ENCODE results near the gene KDM6B. TPM values are rescaled to one million over a fixed set of nuclear protein-coding genes. Genes with fewer than 3 reads are reported as not detected.

Gene KDM6B
- total RNA-seq, 1 experiment from 2014 or later: 28.9 TPM

GRCh38 chr17:7846063-7846735 lies 12.2 kb downstream of the KDM6B start:
- no peaks in the 10 kb centered on the region for H3K9me3 ChIP-seq (ENCODE audit: control insufficient read depth, low read depth, low read length)

More at GRCh38 chr17:7846063-7846735, 12.2 kb downstream of the KDM6B start:
- Histone ChIP-seq H2AFZ (ENCODE audit: low read length) (no peak overlapping the region), H3K27ac (ENCODE audit: insufficient read length, low read depth, low read length) (no peak overlapping the region), H3K18ac (ENCODE audit: insufficient read length, low read depth, low read length) (no peak overlapping the region), H3K23me2 (ENCODE audit: insufficient read length, low read depth, low read length, poor library complexity, severe bottlenecking) (peaks cover 29% of the 10 kb centered on the region), H2AK5ac (ENCODE audit: insufficient read length, low read length) (no peak overlapping the region), H3K9ac (ENCODE audit: extremely low read depth, insufficient read length, low read length) (no peak overlapping the region), H3K4ac (ENCODE audit: low read depth, low read length) (no peak overlapping the region), H2BK15ac (ENCODE audit: low read depth, low read length) (no peak overlapping the region), H2BK5ac (ENCODE audit: insufficient read length, low read length) (no peak overlapping the region), H3K79me1 (ENCODE audit: insufficient read depth, low read depth, low read length, poor library complexity, severe bottlenecking) (no peaks in the 10 kb centered on the region), H4K8ac (replicated peaks; ENCODE audit: insufficient read length, low read depth, low read length) (no peak overlapping the region), H2BK20ac (ENCODE audit: low read depth, low read length, poor library complexity, severe bottlenecking) (no peak overlapping the region), H4K20me1 (ENCODE audit: control insufficient read depth, insufficient read depth, insufficient read length) (no peaks in the 10 kb centered on the region), H3K27me3 (ENCODE audit: insufficient read depth, low read length) (peaks cover 3% of the 10 kb centered on the region; the same call in 1 of the 2 replicates), H4K5ac (ENCODE audit: insufficient read length, low read depth, low read length) (no peak overlapping the region), H3K23ac (ENCODE audit: insufficient read length, low read depth, low read length) (no peak overlapping the region), H4K91ac (ENCODE audit: insufficient read length, low read depth, low read length) (no peak overlapping the region), H3K79me2 (ENCODE audit: insufficient read depth, low read length) (no peaks in the 10 kb centered on the region), H3K56ac (ENCODE audit: insufficient read length, low read depth, low read length) (no peak overlapping the region), H3K4me1 (ENCODE audit: insufficient read depth, low read length) (no peaks in the 10 kb centered on the region), H3T11ph (ENCODE audit: low read length) (no peak overlapping the region), H3K4me2 (ENCODE audit: insufficient read depth, insufficient read length, low read length) (no peak overlapping the region), H2BK120ac (ENCODE audit: low read depth, low read length, poor library complexity, severe bottlenecking) (no peak overlapping the region), H3K14ac (ENCODE audit: insufficient read depth, low read length) (no peak overlapping the region), H2BK12ac (ENCODE audit: insufficient read length, low read depth, low read length) (no peak overlapping the region)
- Mint-ChIP-seq H3K4me3 (peak overlapping the region in 1 of 2 experiments; percentile 35; a peak in 1 of 5 replicates), H3K36me3 (ENCODE audit: insufficient read depth in 1 of 3, low read depth in 3 of 3) (peaks cover 2 to 31% (median 31%) of the 10 kb centered on the region in 3 experiments; a peak in 6 of 7 replicates), H3K4me1 (peaks cover 11 to 27% of the 10 kb centered on the region in 2 experiments), H3K27me3 (ENCODE audit: low read depth) (peaks cover 8% of the 10 kb centered on the region), H3K27ac (no peak overlapping the region), H3K9me3 (no peaks in the 10 kb centered on the region; a peak in 1 of 5 replicates)
- DNase-seq: no peak
- WGBS (ENCODE audit: extremely low coverage, insufficient read length, low lambda C conversion rate): no CpG with 5 or more reads among the region's 22 CpGs
- TF ChIP-seq, protein P1, sequence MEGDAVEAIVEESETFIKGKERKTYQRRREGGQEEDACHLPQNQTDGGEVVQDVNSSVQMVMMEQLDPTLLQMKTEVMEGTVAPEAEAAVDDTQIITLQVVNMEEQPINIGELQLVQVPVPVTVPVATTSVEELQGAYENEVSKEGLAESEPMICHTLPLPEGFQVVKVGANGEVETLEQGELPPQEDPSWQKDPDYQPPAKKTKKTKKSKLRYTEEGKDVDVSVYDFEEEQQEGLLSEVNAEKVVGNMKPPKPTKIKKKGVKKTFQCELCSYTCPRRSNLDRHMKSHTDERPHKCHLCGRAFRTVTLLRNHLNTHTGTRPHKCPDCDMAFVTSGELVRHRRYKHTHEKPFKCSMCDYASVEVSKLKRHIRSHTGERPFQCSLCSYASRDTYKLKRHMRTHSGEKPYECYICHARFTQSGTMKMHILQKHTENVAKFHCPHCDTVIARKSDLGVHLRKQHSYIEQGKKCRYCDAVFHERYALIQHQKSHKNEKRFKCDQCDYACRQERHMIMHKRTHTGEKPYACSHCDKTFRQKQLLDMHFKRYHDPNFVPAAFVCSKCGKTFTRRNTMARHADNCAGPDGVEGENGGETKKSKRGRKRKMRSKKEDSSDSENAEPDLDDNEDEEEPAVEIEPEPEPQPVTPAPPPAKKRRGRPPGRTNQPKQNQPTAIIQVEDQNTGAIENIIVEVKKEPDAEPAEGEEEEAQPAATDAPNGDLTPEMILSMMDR (conservative IDR thresholded peaks at IDR 0.05): no peak

Data from H9 (cell line).